LNCaP clone FGC (cell line): Measurements from ENCODE around the gene SSTR3.
"Not testable (repeated sequence)": the region's sequence is repeated elsewhere in the genome, so short reads cannot be mapped to it uniquely, and the experiment has no call there.

Experiments
- DNase-seq: peaks from one replicate; pipeline ENCODE4 v3.0.0-alpha.2; 2011; ENCODE audit warnings: low read depth
- H3K4me3 ChIP-seq: 2 replicates; pipeline ENCODE4 v1.5.1; 2011; ENCODE audit warnings: mild to moderate bottlenecking, low read depth, low read length, control low read depth
- TF ChIP-seq, protein P1 (sequence below): IDR thresholded peaks from 2 replicates; pipeline ENCODE4 v1.5.1; 2012; ENCODE audit warnings: mild to moderate bottlenecking; ENCODE audit not compliant: control insufficient read depth, insufficient read depth; ENCODE audit errors: extremely low read depth

SSTR3 gene

DNA sequence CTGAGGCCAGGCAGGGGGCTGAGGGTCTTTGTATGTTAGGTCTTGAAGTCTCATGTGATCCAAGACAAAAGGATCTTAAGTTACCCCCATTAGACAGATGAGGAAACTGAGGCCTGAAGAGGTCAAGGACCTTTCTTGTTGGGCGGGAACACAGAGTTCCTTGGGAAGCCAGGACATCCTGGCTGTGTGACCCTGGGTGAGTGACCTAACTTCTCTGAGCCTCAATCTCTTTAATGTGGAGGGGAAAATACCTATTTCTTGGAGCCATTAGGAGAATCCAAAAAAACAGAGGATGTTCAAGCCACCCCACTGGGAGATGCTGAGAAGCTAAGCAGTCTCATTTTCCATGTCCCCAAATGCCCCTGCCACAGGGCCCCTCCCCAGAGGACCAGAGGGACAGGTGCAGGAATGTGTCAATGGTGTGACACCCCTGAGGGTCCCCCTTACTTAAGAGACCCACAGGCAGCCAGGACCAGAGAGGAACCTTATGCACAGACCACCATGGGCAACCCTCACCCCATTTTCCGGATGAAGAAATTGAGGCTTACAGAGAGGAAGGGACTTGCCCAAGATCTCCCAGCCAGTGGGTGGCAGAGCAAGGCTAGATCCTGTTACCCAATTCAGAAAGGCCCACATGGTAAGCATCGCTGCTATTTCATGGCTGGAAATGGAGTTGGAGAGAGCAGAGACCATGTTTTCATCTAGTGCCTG, 23.8 kb upstream of the SSTR3 start:
- DNase-seq = no peak
- H3K4me3 ChIP-seq = no peak overlapping the region
- TF ChIP-seq, protein P1, sequence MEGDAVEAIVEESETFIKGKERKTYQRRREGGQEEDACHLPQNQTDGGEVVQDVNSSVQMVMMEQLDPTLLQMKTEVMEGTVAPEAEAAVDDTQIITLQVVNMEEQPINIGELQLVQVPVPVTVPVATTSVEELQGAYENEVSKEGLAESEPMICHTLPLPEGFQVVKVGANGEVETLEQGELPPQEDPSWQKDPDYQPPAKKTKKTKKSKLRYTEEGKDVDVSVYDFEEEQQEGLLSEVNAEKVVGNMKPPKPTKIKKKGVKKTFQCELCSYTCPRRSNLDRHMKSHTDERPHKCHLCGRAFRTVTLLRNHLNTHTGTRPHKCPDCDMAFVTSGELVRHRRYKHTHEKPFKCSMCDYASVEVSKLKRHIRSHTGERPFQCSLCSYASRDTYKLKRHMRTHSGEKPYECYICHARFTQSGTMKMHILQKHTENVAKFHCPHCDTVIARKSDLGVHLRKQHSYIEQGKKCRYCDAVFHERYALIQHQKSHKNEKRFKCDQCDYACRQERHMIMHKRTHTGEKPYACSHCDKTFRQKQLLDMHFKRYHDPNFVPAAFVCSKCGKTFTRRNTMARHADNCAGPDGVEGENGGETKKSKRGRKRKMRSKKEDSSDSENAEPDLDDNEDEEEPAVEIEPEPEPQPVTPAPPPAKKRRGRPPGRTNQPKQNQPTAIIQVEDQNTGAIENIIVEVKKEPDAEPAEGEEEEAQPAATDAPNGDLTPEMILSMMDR = no peak

DNA sequence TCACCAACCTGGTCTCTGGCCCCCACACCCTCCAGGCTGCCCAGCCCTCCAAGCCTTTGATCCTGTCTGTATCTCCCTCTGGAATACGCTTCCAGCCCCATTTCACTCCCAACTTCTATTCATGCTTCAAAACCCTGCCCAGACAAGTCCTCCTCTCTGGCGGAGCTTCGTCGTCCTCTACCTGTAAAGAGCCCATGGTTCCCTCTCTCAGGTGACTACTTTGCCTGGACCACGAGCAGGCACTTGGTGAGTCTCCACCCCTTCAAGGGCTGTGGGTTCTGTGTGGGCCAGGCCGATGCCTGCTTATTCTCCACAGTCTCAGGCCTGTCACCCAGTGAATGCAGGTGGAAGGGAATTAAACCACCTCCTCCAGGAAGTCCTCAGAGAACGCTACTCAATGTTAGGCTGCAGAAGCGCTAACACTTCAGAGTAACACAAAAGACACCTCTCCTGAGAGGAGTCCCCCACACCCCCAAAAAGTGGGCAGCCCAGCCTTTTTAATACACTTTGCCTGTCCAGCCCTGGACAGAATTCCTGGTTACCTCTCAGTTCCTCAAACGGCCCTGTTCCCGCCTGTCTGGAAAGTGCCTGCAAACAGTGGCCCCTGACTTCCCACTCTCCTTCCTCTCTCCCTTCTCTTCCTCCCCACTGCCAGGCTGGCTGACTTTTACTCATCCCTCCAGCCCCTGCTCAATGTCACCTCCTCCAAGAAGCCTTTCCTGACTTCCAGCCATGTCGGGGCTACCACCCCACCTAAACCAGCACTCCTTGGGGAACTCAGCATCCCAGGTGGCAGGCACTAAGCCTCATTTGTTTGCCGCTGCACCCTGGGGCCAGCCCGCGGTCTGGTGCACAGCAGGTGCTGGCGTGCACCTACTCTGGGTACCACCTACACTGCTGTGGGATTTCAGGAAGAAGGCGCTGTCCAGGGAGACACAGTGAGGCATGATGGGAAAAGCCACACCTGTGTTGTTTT, 22.7 kb upstream of the SSTR3 start:
- H3K4me3 ChIP-seq = no peak overlapping the region
- DNase-seq = no peak
- TF ChIP-seq, protein P1 = no peak

DNA sequence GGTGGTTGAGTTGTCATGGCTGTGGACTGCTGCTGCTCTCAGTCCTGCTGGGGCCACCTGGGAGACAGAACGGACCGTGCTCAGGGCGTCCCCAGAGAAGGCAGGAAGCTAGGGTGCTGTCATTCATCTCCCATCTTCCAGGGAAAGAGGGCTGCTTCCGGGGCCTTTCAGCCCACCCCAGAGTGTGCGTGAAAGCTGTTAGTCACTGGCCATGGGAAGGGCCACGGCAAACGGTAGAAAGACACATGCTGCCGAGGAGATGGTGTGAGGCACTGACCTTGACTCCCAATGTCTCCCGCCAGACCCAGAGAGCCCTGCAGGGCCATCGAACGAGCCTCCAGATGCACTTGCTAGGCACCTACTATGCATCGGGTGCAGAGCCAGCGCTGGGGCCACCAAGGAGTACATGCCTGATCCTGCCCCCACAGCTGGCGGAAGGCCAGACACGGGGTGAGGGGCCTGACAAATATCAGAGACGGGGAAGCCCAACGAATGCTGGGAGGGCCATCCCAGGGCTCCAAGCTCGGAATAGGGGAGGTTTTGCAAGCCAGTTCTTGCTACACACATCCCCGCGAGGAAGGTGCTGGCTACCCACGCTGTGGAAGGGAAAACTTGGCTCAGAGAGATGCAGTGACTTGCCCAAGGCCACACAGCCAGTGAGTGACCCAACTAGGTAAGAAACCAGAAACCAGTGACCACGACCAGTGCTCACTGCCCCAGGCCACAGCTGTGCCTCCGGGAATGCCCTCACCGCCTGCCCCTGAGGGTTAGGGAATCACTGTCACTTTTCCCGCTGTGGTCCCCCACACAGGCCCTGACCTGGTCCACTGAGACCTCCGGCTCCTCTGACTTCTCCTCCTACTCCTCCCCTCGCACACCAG, 21.7 kb upstream of the SSTR3 start:
- no peak overlapping the region for H3K4me3 ChIP-seq
- no peak for DNase-seq
- TF ChIP-seq, protein P1 = no peak

DNA sequence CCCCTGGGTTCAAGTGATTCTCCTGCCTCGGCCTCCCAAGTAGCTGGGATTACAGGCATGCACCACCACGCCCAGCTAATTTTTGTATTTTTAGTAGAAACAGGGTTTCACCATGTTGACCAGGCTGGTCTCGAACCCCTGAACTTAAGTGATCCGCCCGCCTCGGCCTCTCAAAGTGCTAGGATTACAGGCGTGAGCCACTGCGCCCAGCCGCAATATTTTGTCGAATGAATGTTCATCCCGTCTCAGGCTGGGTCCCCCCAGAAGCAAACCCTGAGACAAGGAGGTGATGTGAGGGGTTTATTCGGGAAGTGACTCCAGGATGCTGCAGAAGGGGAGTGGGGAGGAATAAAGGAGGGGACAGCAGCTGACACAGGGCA, 21.1 kb upstream of the SSTR3 start:
- DNase-seq = not testable (repeated sequence)

DNA sequence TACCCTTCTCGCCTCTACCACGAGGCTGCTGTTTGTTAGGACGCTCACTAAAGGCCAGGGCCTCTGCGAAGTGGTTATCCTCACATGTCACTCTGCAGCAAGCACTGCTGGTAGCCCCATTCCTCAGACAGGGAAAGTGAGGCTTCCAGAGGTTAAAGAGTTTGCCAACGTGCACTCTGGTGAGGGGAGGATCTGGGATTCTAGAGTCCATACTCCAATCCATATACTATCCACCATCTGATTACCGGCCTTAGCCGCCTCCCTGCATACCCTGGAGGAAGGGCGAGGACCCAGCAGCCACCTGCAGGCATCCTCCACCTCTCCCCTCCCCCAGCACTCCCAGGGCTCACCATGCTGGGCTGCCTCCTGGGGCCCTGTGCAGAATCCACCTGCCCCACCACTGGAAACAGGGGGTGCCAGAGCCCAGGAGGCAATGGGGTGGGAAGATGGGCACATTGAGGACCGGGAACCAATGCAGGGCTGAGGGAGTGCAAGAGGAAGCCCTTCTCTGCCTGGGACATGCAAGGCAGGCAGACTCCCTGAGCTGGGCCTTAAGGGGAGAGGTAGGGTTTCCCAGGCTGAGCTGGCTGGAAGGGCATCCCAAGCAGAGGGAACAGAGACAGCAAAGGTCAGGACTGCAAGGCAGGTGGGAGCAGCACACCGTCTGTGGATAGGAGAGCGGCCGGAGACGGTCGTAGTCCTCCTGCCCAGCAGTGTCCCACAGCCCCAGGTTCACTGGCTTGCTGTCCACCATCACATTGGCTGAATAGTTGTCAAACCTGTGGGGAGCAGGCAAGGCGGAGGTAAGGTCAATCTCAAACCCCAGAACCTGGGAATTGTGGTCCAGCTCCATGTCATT, 20.1 kb upstream of the SSTR3 start:
- no peak for DNase-seq
- no peak overlapping the region for H3K4me3 ChIP-seq
- TF ChIP-seq, protein P1 = no peak

More for the DNA sequence above, 21.1 kb upstream of the SSTR3 start:
- not testable (repeated sequence) for H3K4me3 ChIP-seq

DNA sequence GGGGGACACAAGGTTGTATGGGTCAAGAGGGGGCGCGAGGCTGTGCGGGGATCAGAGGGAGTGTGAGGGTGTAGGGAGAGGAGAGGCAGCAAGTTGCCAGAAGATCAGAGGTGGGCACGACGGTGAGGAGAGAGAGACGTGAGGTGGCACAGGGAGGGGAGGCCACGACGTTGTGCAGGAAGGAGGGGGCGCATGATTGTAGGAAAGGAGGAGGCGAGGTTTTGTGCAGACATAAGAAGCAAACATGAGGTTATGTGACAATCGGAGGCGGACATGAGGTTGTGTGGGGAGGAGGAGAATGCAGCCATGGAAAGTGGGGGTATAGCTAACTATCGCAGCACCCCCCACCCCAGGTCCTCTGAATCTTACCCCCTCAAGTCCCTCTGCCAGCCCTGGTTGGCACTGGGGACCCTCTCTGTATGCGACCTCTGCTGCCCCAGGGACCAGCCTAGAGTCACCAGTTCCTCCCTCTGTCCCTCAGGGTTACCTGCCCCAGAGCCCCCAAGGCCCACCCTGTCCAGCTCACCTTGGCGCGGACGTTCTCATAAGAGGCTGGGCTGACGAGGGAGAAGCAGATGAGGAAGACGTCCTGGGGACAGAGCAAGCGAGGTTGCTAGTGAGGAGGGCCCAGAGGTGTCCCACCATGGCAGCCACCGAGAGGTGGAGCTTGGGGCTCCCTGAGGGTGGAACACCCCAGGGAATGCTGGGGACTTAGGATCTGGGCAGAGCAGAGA, 19.3 kb upstream of the SSTR3 start:
- DNase-seq = no peak
- no peak overlapping the region for H3K4me3 ChIP-seq
- TF ChIP-seq, protein P1 = no peak
